ENCODE measurements around the gene RAB11FIP4.

DNA sequence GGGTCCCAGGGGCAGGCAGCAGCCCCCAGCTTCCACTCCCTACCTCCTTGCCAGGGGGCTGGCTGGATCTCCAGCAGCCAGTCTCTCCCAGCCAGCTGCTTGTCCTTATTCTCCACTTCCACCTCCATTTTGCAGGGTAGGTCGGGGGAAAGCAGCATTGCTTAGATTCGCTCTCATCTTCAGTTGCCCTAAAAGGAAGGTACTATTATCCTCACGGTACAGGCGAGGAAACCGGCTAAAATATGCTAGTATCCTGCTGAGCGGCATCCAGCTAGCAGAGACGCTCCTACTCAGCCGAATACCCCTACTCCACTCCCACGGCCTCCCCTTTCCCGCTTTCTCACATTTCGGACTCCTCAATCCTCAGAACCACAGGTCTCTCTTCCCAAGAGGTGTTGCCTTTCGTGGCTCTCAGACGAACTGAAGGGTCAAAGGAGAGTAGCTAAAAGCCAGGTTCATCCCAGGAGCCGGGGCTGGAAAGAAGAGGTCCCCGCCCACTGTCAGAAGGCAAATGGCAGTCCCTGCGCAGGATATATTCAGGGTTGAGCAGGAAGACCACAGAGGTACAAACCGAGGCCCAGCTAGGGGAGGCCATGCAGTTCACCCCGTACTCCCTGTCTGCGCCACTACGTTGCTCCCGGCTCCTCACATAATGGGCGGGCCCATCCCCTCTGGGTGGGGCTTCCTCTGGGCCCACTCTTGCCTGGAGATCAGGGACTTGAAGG is 1.7 kb upstream of the RAB11FIP4 start:
- no peak for TF ChIP-seq POLR2A (IDR thresholded peaks at IDR 0.05)
- TF ChIP-seq, protein P1, sequence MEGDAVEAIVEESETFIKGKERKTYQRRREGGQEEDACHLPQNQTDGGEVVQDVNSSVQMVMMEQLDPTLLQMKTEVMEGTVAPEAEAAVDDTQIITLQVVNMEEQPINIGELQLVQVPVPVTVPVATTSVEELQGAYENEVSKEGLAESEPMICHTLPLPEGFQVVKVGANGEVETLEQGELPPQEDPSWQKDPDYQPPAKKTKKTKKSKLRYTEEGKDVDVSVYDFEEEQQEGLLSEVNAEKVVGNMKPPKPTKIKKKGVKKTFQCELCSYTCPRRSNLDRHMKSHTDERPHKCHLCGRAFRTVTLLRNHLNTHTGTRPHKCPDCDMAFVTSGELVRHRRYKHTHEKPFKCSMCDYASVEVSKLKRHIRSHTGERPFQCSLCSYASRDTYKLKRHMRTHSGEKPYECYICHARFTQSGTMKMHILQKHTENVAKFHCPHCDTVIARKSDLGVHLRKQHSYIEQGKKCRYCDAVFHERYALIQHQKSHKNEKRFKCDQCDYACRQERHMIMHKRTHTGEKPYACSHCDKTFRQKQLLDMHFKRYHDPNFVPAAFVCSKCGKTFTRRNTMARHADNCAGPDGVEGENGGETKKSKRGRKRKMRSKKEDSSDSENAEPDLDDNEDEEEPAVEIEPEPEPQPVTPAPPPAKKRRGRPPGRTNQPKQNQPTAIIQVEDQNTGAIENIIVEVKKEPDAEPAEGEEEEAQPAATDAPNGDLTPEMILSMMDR (IDR thresholded peaks at IDR 0.05 in 4 of 5, conservative IDR thresholded peaks at IDR 0.05 in 1 of 5): no peak

Data from gastrocnemius medialis (tissue), 4 donors.